Neural progenitor cell (in vitro differentiated cells): Measurements from ENCODE around the gene MCM5.

Source experiments
- CTCF ChIP-seq: fragments of 200-600 bp; sonication (generic); IDR thresholded peaks from 2 replicates; pipeline ENCODE4 v1.5.1; 2017; ENCODE audit warnings: antibody characterized with exemption, mild to moderate bottlenecking
- EZH2 ChIP-seq: fragments of 200-600 bp; sonication (generic); IDR thresholded peaks from 2 replicates; pipeline ENCODE4 v1.6.1; 2017; ENCODE audit warnings: antibody characterized with exemption, mild to moderate bottlenecking, moderate library complexity
- EZH2phosphoT487 ChIP-seq: fragments of 200-600 bp; sonication (generic); IDR thresholded peaks from 2 replicates; pipeline ENCODE4 v1.6.1; 2017; ENCODE audit warnings: antibody characterized with exemption

GRCh38 chr22:35424761-35425160 lies 24.8 kb downstream of the MCM5 start:
- TF ChIP-seq EZH2, result no peak
- no peak for TF ChIP-seq EZH2phosphoT487
- no peak for TF ChIP-seq CTCF
